HCT116 (cell line): ENCODE measurements around the gene FTO. TPM values are rescaled to one million over a fixed set of nuclear protein-coding genes. Genes with fewer than 3 reads are reported as not detected.

ENCODE experiments used
- ATAC-seq: fragments of 200-7000 bp; cut with Tn5 transposase; 2 replicates; pipeline ENCODE4 v1.9.1; 2020; ENCODE audit warnings: mild to moderate bottlenecking, moderate library complexity
- BruUV-seq: library from RNA; stranded (reverse); fragments of 400-500 nt; replicated peaks from 2 replicates; lab custom pipeline; 2021; lab: Mats Ljungman, UMichigan
- CTCF ChIA-PET: fragments of 300-600 bp; sonication (Branson Sonifier 250); formaldehyde crosslinking; loops from one replicate; lab custom pipeline; 2021; ENCODE audit warnings: antibody characterized with exemption; lab: Charles Lee
- POLR2A ChIA-PET: fragments of 300-600, 350-600 bp; sonication (Branson Sonifier 250); formaldehyde crosslinking; loops from one replicate; lab custom pipeline; 2021; ENCODE audit warnings: antibody characterized with exemption; lab: Charles Lee
- RAD21 ChIA-PET, 2 experiments: fragments of 300-600 bp; sonication (Branson Sonifier 250); formaldehyde crosslinking; loops; one replicate each; lab custom pipeline; 2023; ENCODE audit warnings: low total read pairs in 2 of 2; ENCODE audit not compliant: uncharacterized antibody in 2 of 2, unreplicated experiment in 2 of 2, low non-redundant PET in 1 of 2; lab: Charles Lee
- DNase-seq: peaks from one replicate; pipeline ENCODE4 v3.0.0-alpha.2; 2010; ENCODE audit warnings: low read depth, low spot score
- H2AFZ ChIP-seq: fragments of 200-600 bp; shearing (Covaris generic), sonication (generic); 2 replicates; pipeline ENCODE4 v1.6.1; 2017; ENCODE audit warnings: low read depth, mixed run types, mixed read lengths, antibody characterized with exemption, low read length; ENCODE audit not compliant: poor library complexity, severe bottlenecking
- H3K27ac ChIP-seq: 2 replicates; pipeline ENCODE4 v1.5.1; 2012; ENCODE audit warnings: low read depth, low read length
- H3K27me3 ChIP-seq: fragments of 200-600 bp; sonication (generic); 2 replicates; pipeline ENCODE4 v1.6.1; 2016; ENCODE audit warnings: mixed run types, low read length, mixed read lengths; ENCODE audit not compliant: insufficient read depth
- H3K36me3 ChIP-seq, 2 experiments: fragments of 200-500 bp in 1 of 2; fragments of 200-600 bp in 1 of 2; sonication (Bioruptor generic) in 1 of 2; sonication (generic) in 1 of 2; 2 replicates each; pipeline versions ENCODE4 v1.5.1 to v1.6.1; 2014 to 2016; ENCODE audit warnings: low read length in 2 of 2, inconsistent platforms in 1 of 2, mixed read lengths in 1 of 2, mixed run types in 1 of 2; ENCODE audit not compliant: insufficient read depth in 2 of 2, control insufficient read depth in 1 of 2
- H3K4me1 ChIP-seq, 2 experiments: fragments of 200-600 bp in 1 of 2; sonication (generic) in 1 of 2; 2 replicates each; pipeline versions ENCODE4 v1.5.1 to v1.6.1; 2012 to 2017; ENCODE audit warnings: low read length in 2 of 2, inconsistent platforms in 1 of 2, mild to moderate bottlenecking in 1 of 2, mixed read lengths in 1 of 2, mixed run types in 1 of 2, moderate library complexity in 1 of 2; ENCODE audit not compliant: insufficient read depth in 2 of 2, control insufficient read depth in 1 of 2
- H3K4me2 ChIP-seq: fragments of 200-600 bp; sonication (generic); 2 replicates; pipeline ENCODE4 v1.6.1; 2017; ENCODE audit warnings: mixed run types, low read length, mixed read lengths
- H3K4me3 ChIP-seq, 2 experiments: fragments of 200-600 bp in 1 of 2; sonication (generic) in 1 of 2; replicated peaks in 1 of 2; 2 replicates each; pipeline ENCODE4 v1.5.1; 2011 to 2016; ENCODE audit warnings: low read length in 2 of 2, control low read depth in 1 of 2, low read depth in 1 of 2, mild to moderate bottlenecking in 1 of 2, mixed read lengths in 1 of 2, mixed run types in 1 of 2
- H3K79me2 ChIP-seq: fragments of 200-600 bp; sonication (generic); 2 replicates; pipeline ENCODE4 v1.6.1; 2017; ENCODE audit warnings: mild to moderate bottlenecking, mixed run types, low read length, moderate library complexity, mixed read lengths; ENCODE audit not compliant: insufficient read depth
- H3K9ac ChIP-seq: fragments of 200-600 bp; sonication (generic); 2 replicates; pipeline ENCODE4 v1.6.1; 2016; ENCODE audit warnings: low read length, mixed read lengths
- H3K9me2 ChIP-seq: fragments of 200-600 bp; sonication (generic), shearing (Covaris generic); 2 replicates; pipeline ENCODE4 v1.6.1; 2017; ENCODE audit warnings: mixed run types, mild to moderate bottlenecking, moderate library complexity; ENCODE audit not compliant: insufficient read depth
- H3K9me3 ChIP-seq, 2 experiments: fragments of 200-500 bp in 1 of 2; fragments of 200-600 bp in 1 of 2; sonication (Bioruptor generic) in 1 of 2; sonication (generic) in 1 of 2; 2 replicates each; pipeline ENCODE4 v1.6.1; 2014 to 2017; ENCODE audit warnings: low read length in 2 of 2, mixed read lengths in 2 of 2, inconsistent platforms in 1 of 2, low read depth in 1 of 2, mild to moderate bottlenecking in 1 of 2, mixed run types in 1 of 2, moderate library complexity in 1 of 2; ENCODE audit not compliant: control insufficient read depth in 1 of 2, insufficient read depth in 1 of 2
- H4K20me1 ChIP-seq: fragments of 200-600 bp; sonication (generic), shearing (Covaris generic); 2 replicates; pipeline ENCODE4 v1.6.1; 2017; ENCODE audit warnings: mixed run types, mild to moderate bottlenecking, moderate library complexity; ENCODE audit not compliant: insufficient read depth
- CBX3 ChIP-seq: IDR thresholded peaks from 2 replicates; pipeline ENCODE4 v1.6.1; 2012; ENCODE audit warnings: low read depth
- CEBPB ChIP-seq: IDR thresholded peaks from 2 replicates; pipeline ENCODE4 v1.6.1; 2012; ENCODE audit warnings: low read depth
- CTCF ChIP-seq, 3 experiments: fragments of 200-600 bp in 1 of 3; sonication (generic) in 1 of 3; IDR thresholded peaks in 2 of 3; conservative IDR thresholded peaks in 1 of 3; 2 replicates each; pipeline ENCODE4 v1.5.1; 2012 to 2017; ENCODE audit warnings: low read depth in 2 of 3, low read length in 2 of 3, antibody characterized with exemption in 1 of 3, borderline replicate concordance in 1 of 3, control low read depth in 1 of 3, mild to moderate bottlenecking in 1 of 3, mixed read lengths in 1 of 3, mixed run types in 1 of 3, moderate library complexity in 1 of 3; ENCODE audit not compliant: insufficient read depth in 1 of 3
- EGR1 ChIP-seq: IDR thresholded peaks from 2 replicates; pipeline ENCODE4 v1.6.1; 2012; ENCODE audit warnings: low read depth
- EZH2 ChIP-seq: fragments of 200-600 bp; sonication (generic); IDR thresholded peaks from 2 replicates; pipeline ENCODE4 v1.6.1; 2017; ENCODE audit warnings: antibody characterized with exemption, mixed run types
- EZH2phosphoT487 ChIP-seq: fragments of 200-600 bp; IDR thresholded peaks from 2 replicates; pipeline ENCODE4 v1.6.1; 2018; ENCODE audit warnings: antibody characterized with exemption, borderline replicate concordance
- FOSL1 ChIP-seq: IDR thresholded peaks from 2 replicates; pipeline ENCODE4 v1.6.1; 2012; ENCODE audit warnings: low read depth
- POLR2AphosphoS5 ChIP-seq: IDR thresholded peaks from 2 replicates; pipeline ENCODE4 v1.6.1; 2011; ENCODE audit warnings: mild to moderate bottlenecking, low read depth, low read length, moderate library complexity
- RAD21 ChIP-seq: IDR thresholded peaks from 2 replicates; pipeline ENCODE4 v1.6.1; 2012; ENCODE audit warnings: low read depth, mild to moderate bottlenecking
- SIN3A ChIP-seq: IDR thresholded peaks from 2 replicates; pipeline ENCODE4 v1.6.1; 2012; ENCODE audit warnings: low read depth
- SP1 ChIP-seq: IDR thresholded peaks from 2 replicates; pipeline ENCODE4 v1.6.1; 2012; ENCODE audit warnings: low read depth
- SRF ChIP-seq: IDR thresholded peaks from 2 replicates; pipeline ENCODE4 v1.6.1; 2012; ENCODE audit warnings: low read depth
- ZFX ChIP-seq: fragments of 450-650 bp; IDR thresholded peaks from 2 replicates; pipeline ENCODE4 v1.6.1; 2017
- intact Hi-C: fragments of 100-400 bp; cut with micrococcal nuclease; formaldehyde crosslinking; loops from 2 replicates; pipeline ENCODE4 v1.10.0; 2022
- total RNA-seq: library from RNA; stranded (reverse); gene quantifications from one replicate; pipeline ENCODE4 v1.2.1, GENCODE V29; 2021; ENCODE audit not compliant: unreplicated experiment

The FTO gene
- total RNA-seq, 1 experiment from 2014 or later = 55.2 TPM

- CTCF ChIA-PET = no interaction called here
- TF ChIP-seq SP1 = no peak
- TF ChIP-seq SIN3A = no peak
- TF ChIP-seq ZFX = no peak
- no peak for TF ChIP-seq EZH2
- no peak for TF ChIP-seq RAD21
- no peak for TF ChIP-seq FOSL1
- TF ChIP-seq EGR1 = no peak
- TF ChIP-seq CEBPB = no peak
- no peak for TF ChIP-seq CBX3
- no peak for TF ChIP-seq SRF
- TF ChIP-seq EZH2phosphoT487 = no peak
- no peak for TF ChIP-seq CTCF (IDR thresholded peaks at IDR 0.05 in 2 of 3, conservative IDR thresholded peaks at IDR 0.05 in 1 of 3; ENCODE audit: borderline replicate concordance in 1 of 3, insufficient read depth in 1 of 3, low read depth in 2 of 3, low read length in 2 of 3)
- no peak for TF ChIP-seq POLR2AphosphoS5
These were observed 496.2 kb downstream of the FTO start for GRCh38 chr16:54200161-54200534.

More at GRCh38 chr16:54200161-54200534, 496.2 kb downstream of the FTO start:
- Histone ChIP-seq H3K4me2 (no peak overlapping the region), H4K20me1 (no peaks in the 10 kb centered on the region), H3K4me3 (no peak overlapping the region), H3K9me2 (no peaks in the 10 kb centered on the region), H3K9ac (no peak overlapping the region), H3K27ac (no peak overlapping the region), H3K79me2 (no peaks in the 10 kb centered on the region), H3K27me3 (no peaks in the 10 kb centered on the region; the same call in 1 of the 2 replicates), H2AFZ (no peak overlapping the region), H3K4me1 (no peaks in the 10 kb centered on the region), H3K9me3 (no peaks in the 10 kb centered on the region), H3K36me3 (no peaks in the 10 kb centered on the region)
- DNase-seq = no peak
- intact Hi-C loops = no loop called here
- ATAC-seq = no peak
- no TSS peak for BruUV-seq
- ChIA-PET RAD21 (no interaction called here), POLR2A (no interaction called here)
